HG03025 (cell line): ENCODE measurements around the gene AMPD2.

Experiments used
- ATAC-seq: cut with Tn5 transposase; IDR thresholded peaks from one replicate; pipeline ENCODE4 v1.9.1; 2021; ENCODE audit warnings: mild to moderate bottlenecking, moderate library complexity; ENCODE audit not compliant: unreplicated experiment, low FRiP score

AMPD2 gene

GRCh38 chr1:109619576-109620400, at the start of gene AMPD2, which contains the start of gene GNAT2:
Gene AMPD2 (plus strand): TSS chr1:109619837. CDS start chr1:109621176, 1,339 bp downstream.
Gene GNAT2 (minus strand): TSS chr1:109619616. CDS start chr1:109612870, 6,746 bp downstream.
- no peak for ATAC-seq

- no peak for ATAC-seq
Observed at GRCh38 chr1:109570414-109570813, 49.2 kb upstream of the AMPD2 start.

GRCh38 chr1:109573785-109574184, 45.9 kb upstream of the AMPD2 start:
- no peak for ATAC-seq

- no peak for ATAC-seq
Observed at GRCh38 chr1:109578947-109579443, 40.6 kb upstream of the AMPD2 start.

- ATAC-seq: no peak
Observed at GRCh38 chr1:109579491-109579890, 40.1 kb upstream of the AMPD2 start.

- no peak for ATAC-seq
Observed at GRCh38 chr1:109582021-109582420, 37.6 kb upstream of the AMPD2 start.

- ATAC-seq: no peak
Observed at GRCh38 chr1:109584766-109585165, 34.9 kb upstream of the AMPD2 start.

- ATAC-seq: no peak
Observed at GRCh38 chr1:109586055-109586454, 33.6 kb upstream of the AMPD2 start.

GRCh38 chr1:109589177-109589576, 30.5 kb upstream of the AMPD2 start:
- no peak for ATAC-seq

GRCh38 chr1:109589679-109590078, 30.0 kb upstream of the AMPD2 start:
- no peak for ATAC-seq

GRCh38 chr1:109592916-109593315, 26.7 kb upstream of the AMPD2 start:
- ATAC-seq: no peak

- no peak for ATAC-seq
Observed at GRCh38 chr1:109595531-109595930, 24.1 kb upstream of the AMPD2 start.

- ATAC-seq: no peak
Observed at GRCh38 chr1:109598156-109598555, 21.5 kb upstream of the AMPD2 start.

- ATAC-seq: no peak
Observed at GRCh38 chr1:109598655-109599054, 21.0 kb upstream of the AMPD2 start.

- no peak for ATAC-seq
Observed at GRCh38 chr1:109603229-109603628, 16.4 kb upstream of the AMPD2 start.

- no peak for ATAC-seq
Observed at GRCh38 chr1:109605381-109605780, 14.3 kb upstream of the AMPD2 start.

- ATAC-seq: no peak
Observed at GRCh38 chr1:109609881-109610280, 9.8 kb upstream of the AMPD2 start.

GRCh38 chr1:109610609-109611307, 8.9 kb upstream of the AMPD2 start:
- no peak for ATAC-seq

- no peak for ATAC-seq
Observed at GRCh38 chr1:109611308-109611990, 8.2 kb upstream of the AMPD2 start.

GRCh38 chr1:109613361-109614147, 6.1 kb upstream of the AMPD2 start:
- ATAC-seq: no peak
